WERI-Rb-1 (cell line): ENCODE measurements around the gene FBXO21.
"Not testable (repeated sequence)": the region's sequence is repeated elsewhere in the genome, so short reads cannot be mapped to it uniquely, and the experiment has no call there.

Experiments used
- DNase-seq: peaks from one replicate; pipeline ENCODE4 v3.0.0-alpha.2; 2020
- H3K27ac ChIP-seq: fragments of 250-450 bp; sonication (Bioruptor Pico); 2 replicates; pipeline ENCODE4 v1.5.1; 2020; ENCODE audit warnings: mild to moderate bottlenecking, moderate library complexity
- H3K27me3 ChIP-seq: fragments of 250-450 bp; sonication (Bioruptor Pico); 2 replicates; pipeline ENCODE4 v1.5.1; 2021; ENCODE audit warnings: mild to moderate bottlenecking, low read depth, moderate library complexity; ENCODE audit not compliant: insufficient read depth, severe bottlenecking
- H3K36me3 ChIP-seq: fragments of 250-450 bp; sonication (Bioruptor Pico); 2 replicates; pipeline ENCODE4 v1.5.1; 2020; ENCODE audit warnings: mild to moderate bottlenecking, moderate library complexity
- H3K4me3 ChIP-seq: 2 replicates; pipeline ENCODE4 v1.5.1; 2011; ENCODE audit warnings: low read depth, mild to moderate bottlenecking, control low read depth, low read length
- H3K9me3 ChIP-seq: fragments of 250-450 bp; sonication (Bioruptor Pico); 2 replicates; pipeline ENCODE4 v1.5.1; 2021; ENCODE audit warnings: mild to moderate bottlenecking, moderate library complexity; ENCODE audit not compliant: severe bottlenecking
- CTCF ChIP-seq: IDR thresholded peaks from 2 replicates; pipeline ENCODE4 v1.5.1; 2011; ENCODE audit warnings: low read depth, mild to moderate bottlenecking, control low read depth, inconsistent platforms, low read length

Gene FBXO21

GRCh38 chr12:117111386-117111785 lies 78.9 kb downstream of the FBXO21 start:
- no peak overlapping the region for H3K27ac ChIP-seq
- H3K36me3 ChIP-seq, result no peaks in the 10 kb centered on the region
- TF ChIP-seq CTCF, result no peak
- no peaks in the 10 kb centered on the region for H3K9me3 ChIP-seq
- DNase-seq, result no peak
- no peak overlapping the region for H3K4me3 ChIP-seq
- no peaks in the 10 kb centered on the region for H3K27me3 ChIP-seq

DNA sequence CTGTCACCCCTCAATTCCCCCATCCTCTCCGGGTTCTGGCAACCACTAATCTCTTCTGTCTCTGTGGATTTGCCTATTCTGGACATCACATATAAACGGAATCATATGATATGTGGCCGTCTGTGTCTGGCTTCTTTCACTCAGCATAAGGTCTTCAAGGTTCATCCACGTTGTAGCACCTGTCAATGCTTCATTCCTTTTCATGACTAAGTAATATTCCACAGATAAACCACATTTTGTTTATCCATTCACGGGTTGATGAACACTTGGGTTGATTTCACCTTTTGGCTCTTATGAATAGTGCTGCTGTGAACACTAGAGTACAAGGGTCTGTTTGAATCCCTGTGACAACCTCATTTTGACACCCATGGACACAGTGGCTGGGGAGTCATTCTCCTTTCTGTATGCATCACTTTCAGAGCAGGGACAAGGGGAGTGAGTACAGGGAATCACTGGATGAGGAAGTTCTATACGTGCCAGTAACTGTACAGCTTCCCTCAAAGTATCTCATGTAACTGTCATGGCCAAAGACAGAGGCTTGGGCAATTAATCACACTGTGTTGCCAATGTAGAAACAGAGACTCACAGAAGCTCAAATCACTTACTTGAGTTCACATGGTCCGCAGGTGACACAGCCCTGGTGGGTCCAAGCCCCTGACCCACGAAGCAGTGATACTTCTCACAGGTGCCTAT lies 80.2 kb downstream of the FBXO21 start:
- H3K4me3 ChIP-seq, result no peak overlapping the region
- no peaks in the 10 kb centered on the region for H3K9me3 ChIP-seq
- no peaks in the 10 kb centered on the region for H3K36me3 ChIP-seq
- no peak for DNase-seq
- TF ChIP-seq CTCF, result no peak
- no peaks in the 10 kb centered on the region for H3K27me3 ChIP-seq
- H3K27ac ChIP-seq, result no peak overlapping the region

GRCh38 chr12:117105902-117106301 lies 84.4 kb downstream of the FBXO21 start:
- Histone ChIP-seq H3K27ac (no peak overlapping the region), H3K9me3 (no peaks in the 10 kb centered on the region), H3K4me3 (no peak overlapping the region), H3K27me3 (no peaks in the 10 kb centered on the region), H3K36me3 (no peaks in the 10 kb centered on the region)
- TF ChIP-seq CTCF, result no peak
- no peak for DNase-seq

DNA sequence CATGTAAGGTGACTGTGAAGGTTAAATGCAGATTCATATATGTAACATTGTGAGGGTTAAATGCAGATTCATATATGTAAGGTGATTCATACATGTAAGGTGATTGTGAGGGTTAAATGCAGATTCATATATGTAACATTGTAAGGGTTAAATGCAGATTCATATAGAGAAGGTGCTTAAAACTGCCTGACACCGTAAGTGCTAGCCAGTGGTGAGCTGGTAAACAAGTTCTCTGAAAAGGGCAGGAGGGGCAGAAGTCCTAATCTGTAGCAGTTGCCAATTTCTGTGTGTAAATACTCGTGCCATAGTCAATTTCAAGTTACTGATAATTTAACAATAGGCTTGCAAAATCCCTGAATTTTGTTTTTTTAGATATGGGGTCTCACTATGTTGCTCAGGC lies 86.3 kb downstream of the FBXO21 start:
- not testable (repeated sequence) for H3K36me3 ChIP-seq, DNase-seq, H3K9me3 ChIP-seq, H3K27ac ChIP-seq, H3K4me3 ChIP-seq, H3K27me3 ChIP-seq

GRCh38 chr12:117102800-117103181 lies 87.5 kb downstream of the FBXO21 start:
- DNase-seq, result no peak
- Histone ChIP-seq H3K4me3 (no peak overlapping the region), H3K27ac (no peak overlapping the region), H3K36me3 (no peaks in the 10 kb centered on the region), H3K27me3 (no peaks in the 10 kb centered on the region), H3K9me3 (no peaks in the 10 kb centered on the region)
- TF ChIP-seq CTCF, result no peak

- Histone ChIP-seq H3K27ac (no peak overlapping the region), H3K36me3 (no peaks in the 10 kb centered on the region), H3K27me3 (no peaks in the 10 kb centered on the region), H3K9me3 (no peaks in the 10 kb centered on the region), H3K4me3 (no peak overlapping the region)
- TF ChIP-seq CTCF, result no peak
- DNase-seq, result no peak
These were observed 88.1 kb downstream of the FBXO21 start for GRCh38 chr12:117101953-117102799.
